ENCODE measurements around the gene GP9.

Gene GP9

DNA sequence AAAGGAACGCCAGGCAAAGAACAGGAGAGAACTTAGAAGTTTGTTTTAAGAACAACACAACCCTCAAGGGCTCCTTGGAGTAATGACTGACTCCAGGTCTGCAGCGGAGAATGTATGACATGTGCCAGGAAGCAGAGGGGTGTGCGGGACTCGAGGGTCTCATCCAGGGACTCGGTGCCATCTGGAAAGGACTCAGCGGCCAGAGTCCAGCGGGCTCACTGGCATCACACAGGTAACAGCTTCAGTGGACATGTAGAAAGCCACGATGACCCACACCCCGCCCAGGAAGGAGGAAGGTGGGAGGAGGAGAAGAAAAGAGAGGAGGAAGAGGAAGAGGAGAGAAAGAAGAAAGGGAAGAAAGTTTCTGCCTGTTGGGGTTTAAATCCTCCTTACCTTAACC lies 21.4 kb downstream of the GP9 start:
- TF ChIP-seq, protein P1, sequence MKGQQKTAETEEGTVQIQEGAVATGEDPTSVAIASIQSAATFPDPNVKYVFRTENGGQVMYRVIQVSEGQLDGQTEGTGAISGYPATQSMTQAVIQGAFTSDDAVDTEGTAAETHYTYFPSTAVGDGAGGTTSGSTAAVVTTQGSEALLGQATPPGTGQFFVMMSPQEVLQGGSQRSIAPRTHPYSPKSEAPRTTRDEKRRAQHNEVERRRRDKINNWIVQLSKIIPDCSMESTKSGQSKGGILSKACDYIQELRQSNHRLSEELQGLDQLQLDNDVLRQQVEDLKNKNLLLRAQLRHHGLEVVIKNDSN (IDR thresholded peaks at IDR 0.05), result no peak
- TF ChIP-seq TAF1 (IDR thresholded peaks at IDR 0.05; ENCODE audit: low read depth) (no peak), EGR1 (IDR thresholded peaks at IDR 0.05) (no peak), RAD21 (IDR thresholded peaks at IDR 0.05; ENCODE audit: low read depth) (no peak), ZBTB7A (IDR thresholded peaks at IDR 0.05; ENCODE audit: low read depth) (no peak), CREB1 (IDR thresholded peaks at IDR 0.05; ENCODE audit: low read depth) (no peak), TCF12 (IDR thresholded peaks at IDR 0.05; ENCODE audit: low read depth) (no peak), NFIC (IDR thresholded peaks at IDR 0.05) (no peak), FOXM1 (IDR thresholded peaks at IDR 0.05; ENCODE audit: borderline replicate concordance, low read depth) (no peak), CEBPB (IDR thresholded peaks at IDR 0.05) (no peak), TEAD4 (IDR thresholded peaks at IDR 0.05) (no peak)
- TF ChIP-seq, protein P2, sequence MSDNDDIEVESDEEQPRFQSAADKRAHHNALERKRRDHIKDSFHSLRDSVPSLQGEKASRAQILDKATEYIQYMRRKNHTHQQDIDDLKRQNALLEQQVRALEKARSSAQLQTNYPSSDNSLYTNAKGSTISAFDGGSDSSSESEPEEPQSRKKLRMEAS (IDR thresholded peaks at IDR 0.05), result no peak
- TF ChIP-seq, protein P3, sequence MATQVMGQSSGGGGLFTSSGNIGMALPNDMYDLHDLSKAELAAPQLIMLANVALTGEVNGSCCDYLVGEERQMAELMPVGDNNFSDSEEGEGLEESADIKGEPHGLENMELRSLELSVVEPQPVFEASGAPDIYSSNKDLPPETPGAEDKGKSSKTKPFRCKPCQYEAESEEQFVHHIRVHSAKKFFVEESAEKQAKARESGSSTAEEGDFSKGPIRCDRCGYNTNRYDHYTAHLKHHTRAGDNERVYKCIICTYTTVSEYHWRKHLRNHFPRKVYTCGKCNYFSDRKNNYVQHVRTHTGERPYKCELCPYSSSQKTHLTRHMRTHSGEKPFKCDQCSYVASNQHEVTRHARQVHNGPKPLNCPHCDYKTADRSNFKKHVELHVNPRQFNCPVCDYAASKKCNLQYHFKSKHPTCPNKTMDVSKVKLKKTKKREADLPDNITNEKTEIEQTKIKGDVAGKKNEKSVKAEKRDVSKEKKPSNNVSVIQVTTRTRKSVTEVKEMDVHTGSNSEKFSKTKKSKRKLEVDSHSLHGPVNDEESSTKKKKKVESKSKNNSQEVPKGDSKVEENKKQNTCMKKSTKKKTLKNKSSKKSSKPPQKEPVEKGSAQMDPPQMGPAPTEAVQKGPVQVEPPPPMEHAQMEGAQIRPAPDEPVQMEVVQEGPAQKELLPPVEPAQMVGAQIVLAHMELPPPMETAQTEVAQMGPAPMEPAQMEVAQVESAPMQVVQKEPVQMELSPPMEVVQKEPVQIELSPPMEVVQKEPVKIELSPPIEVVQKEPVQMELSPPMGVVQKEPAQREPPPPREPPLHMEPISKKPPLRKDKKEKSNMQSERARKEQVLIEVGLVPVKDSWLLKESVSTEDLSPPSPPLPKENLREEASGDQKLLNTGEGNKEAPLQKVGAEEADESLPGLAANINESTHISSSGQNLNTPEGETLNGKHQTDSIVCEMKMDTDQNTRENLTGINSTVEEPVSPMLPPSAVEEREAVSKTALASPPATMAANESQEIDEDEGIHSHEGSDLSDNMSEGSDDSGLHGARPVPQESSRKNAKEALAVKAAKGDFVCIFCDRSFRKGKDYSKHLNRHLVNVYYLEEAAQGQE (IDR thresholded peaks at IDR 0.05; ENCODE audit: low read depth), result no peak

DNA sequence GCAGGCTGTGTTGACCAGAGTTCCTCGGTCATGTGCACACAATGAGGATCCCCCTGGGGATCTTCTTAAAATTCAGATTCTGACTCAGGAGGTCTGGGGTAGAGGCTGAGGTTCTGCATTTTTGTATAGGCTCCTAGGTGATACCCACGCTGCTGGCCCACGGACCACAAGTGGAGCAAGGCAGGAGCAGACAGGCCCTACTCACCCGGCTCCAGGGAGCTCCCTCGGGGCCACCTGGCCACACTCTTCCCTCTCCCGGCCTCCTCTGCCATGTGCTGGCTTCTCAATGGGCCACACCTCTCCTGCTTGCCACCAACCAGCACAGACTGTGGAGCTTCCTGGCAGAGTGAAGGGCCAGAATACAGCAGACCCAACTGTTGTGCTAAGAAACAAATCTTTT lies 23.9 kb downstream of the GP9 start:
- TF ChIP-seq TEAD4 (IDR thresholded peaks at IDR 0.05) (no peak), YY1 (IDR thresholded peaks at IDR 0.05; ENCODE audit: low read depth) (no peak), EGR1 (IDR thresholded peaks at IDR 0.05) (no peak), TAF1 (IDR thresholded peaks at IDR 0.05; ENCODE audit: low read depth) (no peak), CREB1 (IDR thresholded peaks at IDR 0.05; ENCODE audit: low read depth) (no peak), FOXM1 (IDR thresholded peaks at IDR 0.05; ENCODE audit: borderline replicate concordance, low read depth) (no peak), CEBPB (IDR thresholded peaks at IDR 0.05) (no peak), EP300 (IDR thresholded peaks at IDR 0.05; ENCODE audit: borderline replicate concordance) (no peak), TCF12 (IDR thresholded peaks at IDR 0.05; ENCODE audit: low read depth) (no peak), NFIC (IDR thresholded peaks at IDR 0.05) (no peak), ZBTB7A (IDR thresholded peaks at IDR 0.05; ENCODE audit: low read depth) (no peak), RAD21 (IDR thresholded peaks at IDR 0.05; ENCODE audit: low read depth) (no peak)
- TF ChIP-seq, protein P1 (IDR thresholded peaks at IDR 0.05), result no peak
- TF ChIP-seq, protein P2 (IDR thresholded peaks at IDR 0.05), result no peak
- TF ChIP-seq, protein P3 (IDR thresholded peaks at IDR 0.05; ENCODE audit: low read depth), result no peak

DNA sequence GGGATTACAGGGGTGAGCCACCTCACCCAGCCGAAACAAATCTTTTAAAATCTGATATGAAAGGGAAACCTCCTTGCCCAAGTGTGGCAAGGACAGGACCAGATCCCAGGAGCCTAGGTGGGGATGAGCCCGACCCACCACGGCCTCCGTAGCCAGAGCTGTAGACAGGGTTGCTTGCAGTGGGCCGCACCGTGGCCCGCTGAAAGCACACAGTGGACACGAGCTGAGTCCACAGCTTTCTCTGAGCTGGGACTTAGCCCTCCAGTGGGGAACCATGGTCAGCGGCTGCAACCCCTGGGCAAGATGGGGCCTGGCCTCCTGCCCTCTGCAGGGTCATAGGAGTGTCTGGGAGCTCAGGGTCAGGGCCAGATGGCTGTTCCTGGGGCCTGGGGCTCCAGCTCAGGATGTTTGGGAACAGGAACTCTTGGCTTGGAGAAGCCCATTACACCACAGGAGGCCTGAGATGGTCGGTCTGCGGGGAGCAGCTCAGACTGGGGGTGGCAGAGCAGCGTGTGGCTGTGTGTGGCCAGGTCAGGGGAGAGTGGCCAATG lies 24.7 kb downstream of the GP9 start:
- no peak for TF ChIP-seq FOXM1 (IDR thresholded peaks at IDR 0.05; ENCODE audit: borderline replicate concordance, low read depth)
- TF ChIP-seq ZBTB7A (IDR thresholded peaks at IDR 0.05; ENCODE audit: low read depth), result no peak
- TF ChIP-seq NFIC (IDR thresholded peaks at IDR 0.05), result no peak
- TF ChIP-seq, protein P1 (IDR thresholded peaks at IDR 0.05), result no peak
- no peak for TF ChIP-seq CEBPB (IDR thresholded peaks at IDR 0.05)
- no peak for TF ChIP-seq EP300 (IDR thresholded peaks at IDR 0.05; ENCODE audit: borderline replicate concordance)

DNA sequence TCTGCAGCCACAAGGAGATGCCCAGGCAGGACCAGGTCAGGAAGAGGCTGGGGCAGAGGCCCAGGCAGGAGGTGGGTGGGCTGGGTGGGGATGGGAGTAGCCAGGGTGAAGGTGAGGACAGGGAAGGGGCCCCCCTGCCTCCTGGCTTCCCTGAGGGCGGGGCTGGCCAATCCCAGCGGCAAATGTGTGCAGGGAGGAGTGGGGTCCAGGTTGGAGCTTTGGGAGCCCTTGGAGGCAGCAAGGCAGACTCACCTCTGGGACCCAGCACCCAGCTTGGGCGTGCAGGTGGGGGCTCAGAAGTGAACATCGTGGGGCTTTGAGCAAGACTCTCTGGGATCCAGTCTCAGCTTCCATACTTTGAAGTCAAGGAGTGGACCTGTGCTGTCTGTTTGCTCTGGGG lies 25.2 kb downstream of the GP9 start:
- TF ChIP-seq TEAD4 (IDR thresholded peaks at IDR 0.05) (no peak), CEBPB (IDR thresholded peaks at IDR 0.05) (no peak)

DNA sequence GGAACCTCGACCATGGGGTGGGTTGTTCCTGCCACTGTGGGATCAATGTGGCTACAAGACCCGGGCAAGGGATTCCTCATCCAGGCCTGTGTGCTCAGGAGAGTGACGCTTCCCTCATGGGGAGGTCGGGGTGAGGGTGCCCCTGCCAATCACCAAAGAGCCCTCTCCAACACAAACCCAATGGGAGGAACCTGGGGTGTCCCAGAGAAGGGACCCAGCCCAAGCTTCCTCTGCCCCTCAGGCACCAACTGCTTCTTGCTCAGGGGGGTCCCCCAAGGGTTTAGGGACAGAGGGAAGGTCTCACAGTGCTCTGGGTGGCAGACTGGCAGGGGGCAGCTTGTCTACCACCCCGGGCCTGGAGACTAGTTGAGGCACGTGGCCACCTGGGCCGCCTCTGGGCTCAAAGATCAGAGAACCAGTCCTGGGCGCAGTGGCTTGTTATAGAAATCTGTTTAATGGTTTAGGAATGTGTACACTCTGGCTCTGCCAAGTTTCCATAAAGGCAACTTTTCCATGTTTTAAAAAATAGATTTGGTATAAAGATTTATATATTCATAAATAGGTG lies 26.6 kb downstream of the GP9 start:
- TF ChIP-seq TEAD4 (IDR thresholded peaks at IDR 0.05) (no peak), TAF1 (IDR thresholded peaks at IDR 0.05; ENCODE audit: low read depth) (no peak), EGR1 (IDR thresholded peaks at IDR 0.05) (no peak), RAD21 (IDR thresholded peaks at IDR 0.05; ENCODE audit: low read depth) (no peak), CREB1 (IDR thresholded peaks at IDR 0.05; ENCODE audit: low read depth) (no peak), ZBTB7A (IDR thresholded peaks at IDR 0.05; ENCODE audit: low read depth) (no peak), FOXM1 (IDR thresholded peaks at IDR 0.05; ENCODE audit: borderline replicate concordance, low read depth) (no peak), TCF12 (IDR thresholded peaks at IDR 0.05; ENCODE audit: low read depth) (no peak), YY1 (IDR thresholded peaks at IDR 0.05; ENCODE audit: low read depth) (no peak), EP300 (IDR thresholded peaks at IDR 0.05; ENCODE audit: borderline replicate concordance) (no peak), CEBPB (IDR thresholded peaks at IDR 0.05) (no peak)
- TF ChIP-seq, protein P3 (IDR thresholded peaks at IDR 0.05; ENCODE audit: low read depth), result no peak
- TF ChIP-seq, protein P2 (IDR thresholded peaks at IDR 0.05), result no peak
- TF ChIP-seq, protein P1 (IDR thresholded peaks at IDR 0.05), result no peak
